ENCODE data around the gene GPC1.

Gene GPC1

DNA sequence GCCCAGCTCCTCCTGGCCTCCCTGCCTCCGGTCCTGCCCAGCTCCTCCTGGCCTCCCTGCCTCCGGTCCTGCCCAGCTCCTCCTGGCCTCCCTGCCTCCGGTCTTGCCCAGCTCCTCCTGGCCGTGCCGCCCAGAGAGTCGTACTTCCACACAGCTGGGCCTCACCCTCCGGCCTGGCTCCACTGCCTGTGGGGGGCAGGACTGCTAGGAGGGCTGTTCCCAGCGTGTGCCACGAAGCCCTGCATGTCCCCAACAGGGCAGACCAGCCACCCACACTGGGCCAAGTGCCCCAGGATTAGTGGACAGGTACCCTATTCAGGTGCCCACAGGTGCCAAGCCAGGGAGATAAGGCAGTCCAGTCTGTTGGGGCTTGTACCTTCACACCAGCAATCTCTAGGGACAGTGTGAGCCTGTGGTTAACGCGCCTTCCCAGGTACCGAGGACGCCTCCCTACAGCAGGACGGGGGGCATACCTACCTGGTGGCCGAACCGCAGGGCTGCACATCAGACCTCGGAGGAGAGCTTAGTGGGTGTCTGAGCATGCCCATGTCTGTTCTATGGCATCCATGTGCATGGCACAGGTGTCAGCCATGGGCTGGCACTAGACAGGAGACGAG is 5.3 kb downstream of the GPC1 start:
- Histone ChIP-seq H3K4me1 (ENCODE audit: control insufficient read depth, insufficient read depth, low read length) (peaks cover 4% of the 10 kb centered on the region; the same call in 1 of the 2 replicates), H3K36me3 (ENCODE audit: control insufficient read depth in 2 of 2, insufficient read depth in 1 of 2, low read length in 2 of 2) (no peaks in the 10 kb centered on the region), H3K27ac (ENCODE audit: extremely low read depth, low read depth, low read length) (no peak overlapping the region), H3K4me3 (ENCODE audit: low read depth, low read length) (no peak overlapping the region), H3K9me3 (ENCODE audit: control insufficient read depth, insufficient read depth, low read depth, low read length) (no peaks in the 10 kb centered on the region)
- CTCF ChIA-PET = interaction anchor here (2.3 kb wide), 1 partner anchor 208 kb away, joined by 7 read pairs; no protein-coding TSS in a partner anchor
- TF ChIP-seq ZNF433 (tag by site-specific recombination; IDR thresholded peaks at IDR 0.05; ENCODE audit: low read depth) (no peak), ZIC2 (tag by site-specific recombination; IDR thresholded peaks at IDR 0.05) (0 out of 2 replicates have a peak, but pooled peaks have one; percentile 13)
- POLR2A ChIA-PET = no interaction called here

- TF ChIP-seq SETDB1 (IDR thresholded peaks at IDR 0.05; ENCODE audit: insufficient read length, low read length) (no peak), ZFHX2 (tag by site-specific recombination; conservative IDR thresholded peaks at IDR 0.05) (0 out of 2 replicates have a peak, but pooled peaks have one; percentile 7)
- Histone ChIP-seq H3K9me3 (ENCODE audit: control insufficient read depth, insufficient read depth, low read depth, low read length) (no peaks in the 10 kb centered on the region), H3K36me3 (ENCODE audit: control insufficient read depth in 2 of 2, insufficient read depth in 1 of 2, low read length in 2 of 2) (no peaks in the 10 kb centered on the region), H3K4me1 (ENCODE audit: control insufficient read depth, insufficient read depth, low read length) (peaks cover 3% of the 10 kb centered on the region; the same call in 1 of the 2 replicates), H3K4me3 (ENCODE audit: low read depth, low read length) (no peak overlapping the region), H3K27ac (ENCODE audit: extremely low read depth, low read depth, low read length) (no peak overlapping the region)
- ChIA-PET POLR2A (no interaction called here), CTCF (interaction anchor here (2.3 kb wide), 1 partner anchor 209 kb away, joined by 7 read pairs; no protein-coding TSS in a partner anchor)
Observed at GRCh38 chr2:240441326-240441992, 6.0 kb downstream of the GPC1 start.

DNA sequence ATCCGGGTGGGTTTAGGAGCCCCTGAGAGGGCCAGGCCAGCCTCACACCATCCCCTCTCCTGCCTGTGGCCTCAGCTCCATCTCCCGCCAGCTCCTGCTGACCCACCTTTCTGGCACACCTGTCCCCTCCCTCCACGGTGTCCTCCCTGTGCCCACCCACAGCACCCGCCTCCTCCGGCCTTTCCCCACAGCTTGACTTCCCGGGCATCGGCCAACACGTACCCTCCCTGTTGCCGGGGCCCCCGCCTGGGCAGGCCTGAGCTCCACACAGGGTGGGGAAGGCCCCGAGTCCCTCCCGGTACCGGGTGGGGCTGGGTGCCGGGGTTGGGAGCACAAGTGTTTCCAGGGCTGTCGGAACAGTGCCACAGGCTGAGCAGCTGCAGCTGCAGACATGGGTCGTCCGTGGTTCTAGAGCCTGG is 6.5 kb downstream of the GPC1 start:
- ChIA-PET POLR2A (no interaction called here), CTCF (interaction anchor here (0.7 to 2.3 kb wide), 2 partner anchors 210 kb away, joined by 3 to 7 read pairs; no protein-coding TSS in a partner anchor)
- TF ChIP-seq ZNF610 (tag by site-specific recombination; IDR thresholded peaks at IDR 0.05; ENCODE audit: borderline replicate concordance) (no peak), ZSCAN30 (tag by site-specific recombination; IDR thresholded peaks at IDR 0.05) (no peak), KLF17 (tag by site-specific recombination; IDR thresholded peaks at IDR 0.05) (peak; percentile 59; the same call in 1 of the 2 replicates), ZNF391 (tag by site-specific recombination; IDR thresholded peaks at IDR 0.05; ENCODE audit: borderline replicate concordance, low read depth) (no peak), ZNF239 (tag by site-specific recombination; IDR thresholded peaks at IDR 0.05) (no peak), ZNF629 (tag by site-specific recombination; IDR thresholded peaks at IDR 0.05) (no peak), ZSCAN18 (tag by site-specific recombination; IDR thresholded peaks at IDR 0.05) (no peak), ZFP37 (tag by site-specific recombination; IDR thresholded peaks at IDR 0.05) (no peak), ZBTB21 (tag by site-specific recombination; IDR thresholded peaks at IDR 0.05) (no peak), ZNF19 (tag by site-specific recombination; IDR thresholded peaks at IDR 0.05; ENCODE audit: low read depth) (no peak), ZNF223 (tag by site-specific recombination; IDR thresholded peaks at IDR 0.05) (no peak), ZBTB7A (tag by site-specific recombination; IDR thresholded peaks at IDR 0.05; ENCODE audit: low read depth) (no peak), ZNF114 (tag by site-specific recombination; IDR thresholded peaks at IDR 0.05) (no peak), KLF1 (tag by site-specific recombination; IDR thresholded peaks at IDR 0.05) (peak; percentile 80), ZNF280D (tag by site-specific recombination; IDR thresholded peaks at IDR 0.05) (no peak), SETDB1 (IDR thresholded peaks at IDR 0.05; ENCODE audit: insufficient read length, low read length) (no peak), ZNF623 (tag by site-specific recombination; IDR thresholded peaks at IDR 0.05) (no peak)
- Histone ChIP-seq H3K27ac (ENCODE audit: extremely low read depth, low read depth, low read length) (no peak overlapping the region), H3K4me3 (ENCODE audit: low read depth, low read length) (no peak overlapping the region), H3K36me3 (ENCODE audit: control insufficient read depth in 2 of 2, insufficient read depth in 1 of 2, low read length in 2 of 2) (no peaks in the 10 kb centered on the region), H3K4me1 (ENCODE audit: control insufficient read depth, insufficient read depth, low read length) (no peaks in the 10 kb centered on the region), H3K9me3 (ENCODE audit: control insufficient read depth, insufficient read depth, low read depth, low read length) (no peaks in the 10 kb centered on the region)

Measured in HEK293 (cell line).